Naive thymus-derived CD8-positive, alpha-beta T cell (primary cell): ENCODE results near the gene SLC13A3. TPM values are rescaled to one million over a fixed set of nuclear protein-coding genes. Genes with fewer than 3 reads are reported as not detected.

ENCODE experiments used
- ATAC-seq, 2 donors: fragments of 150-1000 bp; cut with Tn5 transposase in 1 of 2; sonication (Bioruptor Pico), chemical (Tn5 transposase) in 1 of 2; 1 replicate in 1 of 2; 2 replicates in 1 of 2; pipeline ENCODE4 v1.10.0; 2021; ENCODE audit warnings: mild to moderate bottlenecking in 2 of 2, moderate library complexity in 2 of 2
- POLR2A ChIA-PET: fragments of 350-600 bp; sonication (Branson Sonifier 250); formaldehyde crosslinking; loops from one replicate; lab custom pipeline; 2021; ENCODE audit warnings: antibody characterized with exemption; lab: Charles Lee
- DNase-seq, 10 donors: peaks; one replicate each; pipeline versions ENCODE4 v3.0.0 to v3.0.0-alpha.2; 2020 to 2022
- H3K27ac Mint-ChIP-seq, 10 donors: one replicate each; pipeline ENCODE4 v1.8.0; 2020 to 2022; ENCODE audit warnings: mild to moderate bottlenecking in 10 of 10, mixed read lengths in 10 of 10, moderate library complexity in 4 of 10, inconsistent platforms in 1 of 10
- H3K27me3 Mint-ChIP-seq, 5 donors: one replicate each; pipeline ENCODE4 v1.8.0; 2021 to 2022; ENCODE audit warnings: mixed read lengths in 5 of 5
- H3K36me3 Mint-ChIP-seq, 3 donors: one replicate each; pipeline ENCODE4 v1.8.0; 2020 to 2022; ENCODE audit warnings: mixed read lengths in 3 of 3, mild to moderate bottlenecking in 2 of 3, inconsistent platforms in 1 of 3
- H3K4me1 Mint-ChIP-seq, 4 donors: one replicate each; pipeline ENCODE4 v1.8.0; 2021 to 2022; ENCODE audit warnings: mixed read lengths in 4 of 4
- H3K4me3 Mint-ChIP-seq, 10 donors: one replicate each; pipeline ENCODE4 v1.8.0; 2020 to 2022; ENCODE audit warnings: mild to moderate bottlenecking in 10 of 10, mixed read lengths in 10 of 10, moderate library complexity in 6 of 10, inconsistent platforms in 1 of 10
- H3K9me3 Mint-ChIP-seq, 9 donors: one replicate each; pipeline ENCODE4 v1.8.0; 2020 to 2022; ENCODE audit warnings: mixed read lengths in 9 of 9, mild to moderate bottlenecking in 3 of 9, inconsistent platforms in 1 of 9, moderate library complexity in 1 of 9
- polyA plus RNA-seq, 3 donors: library from polyadenylated mRNA; unstranded; fragments of 300-500 nt; fragmentation: Illumina TruSeq; gene quantifications; one replicate each; pipeline ENCODE4 v1.2.3, GENCODE V29; 2021
- total RNA-seq, 8 experiments: library from RNA in 2 of 8; stranded (reverse) in 2 of 8; gene quantifications; one replicate each; pipeline ENCODE4 v1.2.3 and lab custom pipeline; 2021 to 2026

The SLC13A3 gene
- total and polyA plus RNA-seq, 5 experiments from 2014 or later = 0.31 TPM; not detected in 4

DNA sequence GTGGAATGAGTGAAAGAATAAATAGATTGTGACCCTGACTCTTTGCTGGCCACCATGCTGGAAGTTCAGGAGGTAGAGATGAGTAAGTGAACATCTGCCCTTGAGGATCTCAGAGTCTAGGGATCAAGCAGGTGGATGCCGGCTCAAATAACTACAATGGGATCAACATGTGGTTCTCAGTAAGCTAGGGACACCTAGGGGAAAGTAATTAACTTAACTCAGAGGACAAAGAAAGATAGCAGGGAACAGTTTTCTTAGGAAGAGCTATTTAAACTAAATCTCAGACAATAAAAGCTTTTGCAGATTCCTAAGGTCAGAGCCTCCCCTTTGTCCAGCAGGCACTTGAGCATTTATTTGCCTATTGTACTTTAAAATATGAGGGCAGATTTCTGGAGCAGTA, 29.1 kb downstream of the SLC13A3 start:
- Mint-ChIP-seq H3K4me3 (no peak overlapping the region), H3K9me3 (peaks cover 7 to 43% (median 17%) of the 10 kb centered on the region in 9 donors), H3K27ac (no peak overlapping the region), H3K4me1 (no peaks in the 10 kb centered on the region), H3K27me3 (peaks cover 15 to 37% (median 23%) of the 10 kb centered on the region in 5 donors), H3K36me3 (peaks cover 0 to 21% (median 4%) of the 10 kb centered on the region in 3 donors)
- DNase-seq = no peak
- POLR2A ChIA-PET = no interaction called here
- no peak for ATAC-seq

DNA sequence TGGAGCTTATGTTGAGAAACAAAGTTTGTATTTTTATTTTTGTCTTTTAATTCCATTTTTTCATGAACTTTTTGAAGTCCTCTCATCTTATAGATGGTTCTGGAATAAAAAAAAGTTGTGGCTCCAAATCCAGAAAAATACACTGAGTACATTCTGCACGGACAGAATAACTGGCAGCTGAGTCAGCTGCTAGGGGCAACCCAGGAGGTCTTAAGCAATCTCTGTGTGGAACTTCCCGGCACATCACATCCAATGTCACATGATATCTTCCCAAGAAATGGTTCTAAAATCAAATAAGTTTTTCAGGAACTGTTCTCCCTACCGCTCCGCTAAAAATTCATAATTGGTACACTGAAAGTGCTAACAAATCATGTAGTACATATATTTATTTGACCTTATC, 29.8 kb downstream of the SLC13A3 start:
- no peak overlapping the region for H3K27ac Mint-ChIP-seq
- H3K36me3 Mint-ChIP-seq = peaks cover 0 to 15% (median 4%) of the 10 kb centered on the region in 3 donors
- DNase-seq (no peak), ATAC-seq (no peak)
- H3K4me1 Mint-ChIP-seq = no peaks in the 10 kb centered on the region
- H3K27me3 Mint-ChIP-seq = peaks cover 15 to 31% (median 19%) of the 10 kb centered on the region in 5 donors
- peaks cover 7 to 37% (median 13%) of the 10 kb centered on the region in 9 donors for H3K9me3 Mint-ChIP-seq
- H3K4me3 Mint-ChIP-seq = no peak overlapping the region
- POLR2A ChIA-PET = no interaction called here

DNA sequence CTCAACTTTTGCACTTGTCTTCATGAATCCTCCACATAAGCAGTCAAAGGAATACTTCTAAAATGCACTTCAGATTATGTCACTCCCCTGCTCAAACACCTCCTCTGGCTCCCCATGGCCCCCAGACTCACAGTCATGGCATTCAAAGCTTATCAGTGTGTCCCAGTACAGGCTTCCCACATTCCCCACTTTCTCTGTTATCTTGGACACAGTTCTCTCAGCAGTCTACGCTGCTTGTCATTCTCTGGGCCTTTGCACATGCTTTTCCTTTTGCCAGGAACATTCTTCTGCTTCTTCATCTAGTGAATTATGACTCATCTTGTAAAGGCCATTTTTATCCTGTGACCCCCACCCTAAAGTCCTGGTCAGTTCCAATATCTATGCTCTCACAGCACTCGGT, 31.8 kb downstream of the SLC13A3 start:
- peaks cover 7 to 24% (median 20%) of the 10 kb centered on the region in 5 donors for H3K27me3 Mint-ChIP-seq
- no peak overlapping the region for H3K4me3 Mint-ChIP-seq
- ATAC-seq = no peak
- H3K4me1 Mint-ChIP-seq = no peaks in the 10 kb centered on the region
- DNase-seq = no peak
- POLR2A ChIA-PET = no interaction called here
- H3K27ac Mint-ChIP-seq = no peak overlapping the region
- H3K9me3 Mint-ChIP-seq = peaks cover 7 to 21% (median 10%) of the 10 kb centered on the region in 9 donors
- H3K36me3 Mint-ChIP-seq = peaks cover 0 to 15% (median 4%) of the 10 kb centered on the region in 3 donors

DNA sequence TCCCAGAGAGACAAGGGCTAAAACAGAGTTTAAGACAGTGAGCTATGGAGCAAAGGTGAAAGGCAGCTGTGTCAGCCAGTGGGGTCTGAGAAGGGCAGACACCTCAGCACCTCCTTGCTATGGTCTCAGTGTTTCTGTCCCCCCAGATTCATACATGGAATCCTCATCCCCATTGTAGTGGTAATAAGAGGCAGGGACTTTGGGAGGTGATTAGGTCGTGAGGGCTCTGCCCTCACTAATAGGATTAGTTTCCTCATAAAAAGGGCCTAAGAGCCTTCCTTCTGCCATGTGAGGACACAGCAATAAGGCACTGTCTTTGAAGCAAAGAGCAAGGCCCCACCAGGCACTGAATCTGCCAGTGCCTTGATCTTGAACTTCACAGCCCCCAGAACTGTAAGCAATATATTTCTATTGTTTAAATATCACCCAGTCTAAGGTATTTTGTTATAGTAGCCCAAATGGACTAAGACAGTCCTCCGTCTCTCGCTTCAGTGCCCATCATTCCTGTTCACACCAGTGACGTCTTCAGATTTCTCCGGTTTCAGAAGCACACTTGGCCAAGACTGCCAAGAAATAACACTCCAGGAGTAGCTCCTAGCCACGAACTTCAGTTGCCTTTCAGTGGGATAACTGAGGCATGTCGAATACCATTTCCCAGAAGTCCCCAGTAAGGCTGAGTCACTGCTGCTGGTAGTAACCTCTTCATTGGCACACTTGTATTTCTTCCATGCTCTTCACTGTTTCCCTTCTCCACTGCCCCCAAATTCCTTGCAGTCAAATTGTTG, 32.8 kb downstream of the SLC13A3 start:
- ATAC-seq (no peak), DNase-seq (no peak)
- H3K9me3 Mint-ChIP-seq = peaks cover 0 to 12% (median 2%) of the 10 kb centered on the region in 9 donors
- POLR2A ChIA-PET = no interaction called here
- no peak overlapping the region for H3K27ac Mint-ChIP-seq
- H3K4me3 Mint-ChIP-seq = no peak overlapping the region
- peaks cover 0 to 6% (median 0%) of the 10 kb centered on the region in 3 donors for H3K36me3 Mint-ChIP-seq
- H3K27me3 Mint-ChIP-seq = peaks cover 4 to 24% (median 16%) of the 10 kb centered on the region in 5 donors
- no peaks in the 10 kb centered on the region for H3K4me1 Mint-ChIP-seq

DNA sequence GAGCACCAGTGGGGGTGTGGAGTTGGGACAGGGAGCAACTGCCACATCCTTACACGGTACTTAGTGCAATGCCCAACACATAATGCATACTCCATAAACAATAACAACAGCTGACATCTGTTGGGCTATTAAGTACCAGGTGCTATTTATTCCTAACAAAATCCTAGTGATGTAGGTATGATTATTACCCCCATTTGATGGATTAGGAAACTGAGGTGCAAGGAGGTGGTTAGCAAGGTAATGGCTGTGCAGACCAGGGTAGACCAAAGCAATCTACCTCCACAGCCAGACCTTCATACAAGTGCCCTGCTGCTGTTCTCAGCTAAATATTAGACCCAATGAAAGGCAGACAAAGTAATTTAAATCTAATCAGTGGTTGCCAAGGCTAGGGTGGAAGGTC, 36.8 kb downstream of the SLC13A3 start:
- Mint-ChIP-seq H3K27me3 (peaks cover 9 to 32% (median 15%) of the 10 kb centered on the region in 5 donors), H3K36me3 (peaks cover 0 to 8% (median 2%) of the 10 kb centered on the region in 3 donors), H3K27ac (no peak overlapping the region), H3K4me3 (no peak overlapping the region), H3K9me3 (peaks cover 0 to 5% (median 0%) of the 10 kb centered on the region in 9 donors), H3K4me1 (no peaks in the 10 kb centered on the region)
- ATAC-seq = no peak
- DNase-seq = no peak
- POLR2A ChIA-PET = no interaction called here

DNA sequence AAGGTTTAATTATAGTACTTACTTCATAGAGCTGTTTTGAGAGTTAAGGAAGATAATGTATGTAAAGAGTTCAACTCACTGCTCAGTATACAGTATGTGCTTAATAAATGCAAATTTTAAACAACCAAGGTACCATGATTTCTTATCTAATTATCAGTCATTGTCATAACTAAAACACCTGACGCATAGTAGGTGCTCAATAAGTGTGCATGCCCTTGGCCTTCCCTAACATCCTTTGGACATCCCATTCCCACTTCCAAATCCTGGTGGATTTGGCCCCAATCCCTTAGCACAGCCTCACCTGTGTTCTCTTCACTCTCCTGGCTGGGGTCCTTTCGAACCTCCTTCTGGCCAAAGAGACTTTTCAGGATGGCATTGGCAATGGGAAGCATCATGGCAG, 41.1 kb downstream of the SLC13A3 start:
- no peak overlapping the region for H3K27ac Mint-ChIP-seq
- no peak for ATAC-seq
- DNase-seq = no peak
- H3K9me3 Mint-ChIP-seq = peaks cover 0 to 4% (median 0%) of the 10 kb centered on the region in 9 donors
- no peak overlapping the region for H3K4me3 Mint-ChIP-seq
- peaks cover 0 to 8% (median 2%) of the 10 kb centered on the region in 3 donors for H3K36me3 Mint-ChIP-seq
- H3K27me3 Mint-ChIP-seq = peaks cover under 1 to 27% (median 11%) of the 10 kb centered on the region in 5 donors
- POLR2A ChIA-PET = no interaction called here
- no peaks in the 10 kb centered on the region for H3K4me1 Mint-ChIP-seq

DNA sequence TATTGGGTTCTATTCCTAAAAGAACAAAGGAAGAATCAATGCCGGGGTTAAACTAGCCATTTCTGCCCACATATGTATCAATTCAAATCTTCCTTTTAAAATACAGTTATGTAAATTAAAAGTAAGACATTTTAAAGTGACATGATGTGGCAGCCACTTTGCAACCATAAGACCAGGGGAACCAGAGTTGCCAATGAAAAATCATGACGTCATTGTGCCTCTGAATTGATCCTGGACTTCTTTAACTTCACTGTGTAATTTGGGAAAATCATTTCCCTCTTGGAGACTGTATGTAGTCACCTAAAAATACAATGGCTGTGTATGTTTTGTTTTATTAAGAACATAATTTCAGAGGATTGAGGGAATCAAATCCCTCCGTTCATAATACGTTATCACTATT, 42.2 kb downstream of the SLC13A3 start:
- H3K36me3 Mint-ChIP-seq = peaks cover 0 to 8% (median 2%) of the 10 kb centered on the region in 3 donors
- peaks cover 0 to 4% (median 0%) of the 10 kb centered on the region in 9 donors for H3K9me3 Mint-ChIP-seq
- H3K4me1 Mint-ChIP-seq = no peaks in the 10 kb centered on the region
- peaks cover 0 to 23% (median 7%) of the 10 kb centered on the region in 5 donors for H3K27me3 Mint-ChIP-seq
- DNase-seq = no peak
- H3K27ac Mint-ChIP-seq = no peak overlapping the region
- no peak for ATAC-seq
- POLR2A ChIA-PET = no interaction called here
- no peak overlapping the region for H3K4me3 Mint-ChIP-seq

DNA sequence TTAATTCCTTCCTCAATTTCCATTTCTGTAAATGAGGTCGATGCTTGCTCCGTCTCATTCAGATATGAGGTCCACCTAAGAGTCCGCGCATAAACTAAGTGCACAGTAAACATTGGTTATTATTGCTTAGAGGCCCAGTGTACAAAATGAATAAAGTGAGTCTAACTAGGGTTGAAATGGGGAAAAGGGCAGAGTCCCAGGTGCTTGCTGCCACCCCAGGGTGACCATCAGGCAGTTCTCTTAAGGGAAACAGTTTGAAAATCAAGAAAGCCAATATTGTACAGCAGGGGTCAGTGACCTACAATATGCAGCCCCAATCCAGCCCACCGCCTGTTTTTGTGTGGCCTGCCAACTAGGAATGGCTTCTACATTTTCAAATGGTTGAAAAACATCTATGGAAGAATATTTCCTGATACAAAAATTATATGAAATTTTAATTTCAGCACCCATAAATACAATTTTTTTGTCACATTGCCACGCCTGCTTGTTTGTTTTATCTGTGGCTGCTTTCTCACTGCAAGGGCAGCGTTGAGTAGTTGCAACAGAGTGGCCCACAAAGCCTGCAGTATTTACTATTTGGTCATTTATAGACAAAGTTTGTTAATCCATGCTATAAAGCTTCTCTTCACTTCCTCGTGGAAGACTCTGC, 43.3 kb downstream of the SLC13A3 start:
- Mint-ChIP-seq H3K4me1 (no peaks in the 10 kb centered on the region), H3K27me3 (peaks cover 0 to 12% (median 7%) of the 10 kb centered on the region in 5 donors), H3K4me3 (no peak overlapping the region), H3K36me3 (peaks cover 0 to 8% (median 2%) of the 10 kb centered on the region in 3 donors), H3K9me3 (peaks cover 0 to 3% (median 0%) of the 10 kb centered on the region in 9 donors), H3K27ac (no peak overlapping the region)
- DNase-seq (no peak), ATAC-seq (no peak)
- POLR2A ChIA-PET = no interaction called here

DNA sequence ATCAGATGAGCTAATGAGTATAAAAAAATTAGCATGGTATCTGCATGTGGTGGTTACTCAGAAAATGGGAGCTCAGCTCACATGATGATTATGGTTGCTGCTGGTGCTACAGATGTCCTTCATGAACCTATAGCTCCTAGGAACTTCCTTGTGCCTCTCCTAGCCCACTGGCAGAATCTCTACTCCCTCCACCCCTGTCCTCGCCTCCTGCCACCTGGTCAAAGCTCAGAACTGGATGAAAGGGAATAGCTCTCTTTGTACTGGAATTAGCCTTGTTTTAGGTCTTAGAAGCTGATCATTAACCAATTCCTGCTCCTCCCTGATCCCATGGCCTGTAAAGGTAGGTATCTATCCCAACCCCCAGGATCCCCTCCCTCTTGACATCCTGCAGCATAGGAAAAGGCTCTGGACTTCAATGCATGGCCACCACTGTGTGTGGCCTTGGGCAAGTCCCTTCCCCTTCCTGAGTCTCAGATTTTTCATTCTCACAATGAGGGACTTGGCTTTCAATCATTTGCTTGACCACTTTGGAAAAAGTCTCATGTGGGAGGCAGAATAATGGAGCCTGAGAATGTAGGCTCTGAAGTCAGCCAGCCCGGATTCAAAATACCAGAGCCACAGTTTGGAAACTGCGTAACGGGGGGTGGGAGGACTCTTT, 43.9 kb downstream of the SLC13A3 start:
- Mint-ChIP-seq H3K4me3 (no peak overlapping the region), H3K27me3 (peaks cover 0 to 9% (median 7%) of the 10 kb centered on the region in 5 donors), H3K9me3 (peaks cover 0 to 3% (median 0%) of the 10 kb centered on the region in 9 donors), H3K36me3 (peaks cover 0 to 8% (median 2%) of the 10 kb centered on the region in 3 donors), H3K27ac (no peak overlapping the region), H3K4me1 (no peaks in the 10 kb centered on the region)
- ATAC-seq (no peak), DNase-seq (no peak)
- POLR2A ChIA-PET = no interaction called here

DNA sequence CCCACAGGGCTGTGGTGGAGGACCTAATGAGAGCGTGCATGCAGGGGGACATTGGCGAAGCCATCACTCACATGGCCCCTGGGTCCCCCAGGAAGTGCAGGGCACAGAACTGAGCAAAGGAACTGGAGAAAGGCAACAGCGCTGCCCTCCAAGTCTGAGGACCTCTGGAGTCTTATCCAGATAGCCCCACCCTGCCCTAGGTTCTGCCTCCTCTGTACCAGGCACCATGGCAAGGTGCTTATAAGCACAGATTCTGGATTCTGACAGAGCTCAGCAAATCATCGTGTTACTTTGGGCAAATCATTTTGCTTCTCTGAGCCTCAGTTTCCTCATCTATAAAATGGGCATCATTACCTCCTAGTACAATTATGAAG, 44.5 kb downstream of the SLC13A3 start:
- H3K27me3 Mint-ChIP-seq = peaks cover 0 to 10% (median 7%) of the 10 kb centered on the region in 5 donors
- ATAC-seq (no peak), DNase-seq (no peak)
- no peaks in the 10 kb centered on the region for H3K4me1 Mint-ChIP-seq
- H3K27ac Mint-ChIP-seq = no peak overlapping the region
- H3K4me3 Mint-ChIP-seq = no peak overlapping the region
- POLR2A ChIA-PET = interaction anchor here (0.8 kb wide), 1 partner anchor 672 kb away, joined by 3 read pairs; no protein-coding TSS in a partner anchor
- peaks cover 0 to 8% (median 2%) of the 10 kb centered on the region in 3 donors for H3K36me3 Mint-ChIP-seq
- H3K9me3 Mint-ChIP-seq = peaks cover 0 to 3% (median 0%) of the 10 kb centered on the region in 9 donors

DNA sequence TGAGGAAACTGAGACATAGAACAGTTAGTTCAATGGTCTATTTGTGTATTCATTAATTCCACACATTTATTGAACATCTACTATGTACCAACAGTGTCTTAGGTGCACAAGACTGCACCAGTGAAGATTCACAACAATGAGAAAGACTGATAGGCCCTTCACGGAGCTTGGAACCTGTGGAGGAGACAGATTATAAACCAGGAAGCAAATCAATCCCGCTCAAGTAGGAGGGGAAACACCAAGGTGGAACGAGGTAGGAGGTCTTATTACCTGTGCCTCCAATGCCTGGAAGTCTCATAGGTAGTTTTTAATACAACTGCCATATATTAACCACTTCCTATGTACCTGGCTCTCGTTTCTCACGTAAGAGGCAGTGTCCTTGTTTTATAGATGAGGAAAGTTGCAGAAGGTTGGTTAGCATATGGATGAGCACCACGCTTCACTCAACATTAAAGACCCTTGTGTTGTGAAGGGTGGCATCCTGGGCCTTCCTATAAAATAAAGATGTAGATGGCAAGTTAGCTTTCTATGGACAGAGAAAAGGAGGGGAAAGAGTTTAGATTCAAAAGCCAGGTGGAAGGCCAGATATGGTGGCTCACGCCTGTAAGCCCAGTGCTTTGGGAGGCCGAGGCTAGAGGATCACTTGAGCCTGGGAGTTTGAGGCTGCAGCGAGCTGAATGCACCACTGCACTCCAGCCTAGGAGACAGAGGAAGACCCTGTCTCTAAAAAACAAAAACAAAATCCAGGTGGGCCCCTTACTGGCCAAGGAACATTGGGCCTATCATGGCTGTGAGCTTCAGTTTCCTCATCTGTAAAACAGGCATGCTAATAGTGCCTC, 45.1 kb downstream of the SLC13A3 start:
- no peak overlapping the region for H3K27ac Mint-ChIP-seq
- DNase-seq (no peak), ATAC-seq (no peak)
- H3K4me1 Mint-ChIP-seq = peaks cover 0 to 5% (median 0%) of the 10 kb centered on the region in 4 donors
- H3K9me3 Mint-ChIP-seq = peaks cover 0 to 3% (median 0%) of the 10 kb centered on the region in 9 donors
- H3K36me3 Mint-ChIP-seq = peaks cover 0 to 3% (median under 1%) of the 10 kb centered on the region in 3 donors
- no peak overlapping the region for H3K4me3 Mint-ChIP-seq
- POLR2A ChIA-PET = interaction anchor here (0.8 kb wide), 1 partner anchor 671 kb away, joined by 3 read pairs; no protein-coding TSS in a partner anchor
- H3K27me3 Mint-ChIP-seq = peaks cover 2 to 16% (median 6%) of the 10 kb centered on the region in 5 donors

DNA sequence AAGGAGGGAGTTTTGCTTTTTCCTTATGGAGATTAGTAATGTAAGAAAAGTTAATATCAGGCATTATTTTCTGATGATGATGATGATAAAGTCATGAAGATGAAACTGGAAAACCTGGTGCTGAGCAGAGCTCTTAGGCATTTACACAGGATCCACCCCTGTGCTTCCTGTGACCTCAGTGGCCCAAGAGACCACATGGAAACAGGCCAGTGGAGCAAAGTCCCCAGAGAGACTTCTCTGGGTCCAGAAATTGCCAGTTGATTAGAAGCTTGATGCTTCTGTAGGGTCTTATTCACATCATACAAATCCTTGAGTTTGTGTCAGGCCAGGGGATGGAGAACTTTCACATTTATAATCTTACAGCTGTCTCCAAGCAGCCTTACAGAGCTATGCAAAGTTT, 46.1 kb downstream of the SLC13A3 start:
- Mint-ChIP-seq H3K4me1 (peaks cover 0 to 5% (median 0%) of the 10 kb centered on the region in 4 donors), H3K4me3 (no peak overlapping the region)
- no peak for ATAC-seq

More for the DNA sequence above, 46.1 kb downstream of the SLC13A3 start:
- H3K27me3 Mint-ChIP-seq = peaks cover 3 to 26% (median 6%) of the 10 kb centered on the region in 5 donors
- POLR2A ChIA-PET = no interaction called here
- H3K27ac Mint-ChIP-seq = no peak overlapping the region
- DNase-seq = no peak
- H3K36me3 Mint-ChIP-seq = peaks cover 0 to 4% (median 0%) of the 10 kb centered on the region in 3 donors
- H3K9me3 Mint-ChIP-seq = no peaks in the 10 kb centered on the region
